ENCODE data around the gene FKBP8. TPM values are rescaled to one million over a fixed set of nuclear protein-coding genes. Genes with fewer than 3 reads are reported as not detected.

FKBP8 gene
- total and polyA plus RNA-seq, 7 experiments from 2014 or later, result 96.9 to 241 (median 164) TPM

DNA sequence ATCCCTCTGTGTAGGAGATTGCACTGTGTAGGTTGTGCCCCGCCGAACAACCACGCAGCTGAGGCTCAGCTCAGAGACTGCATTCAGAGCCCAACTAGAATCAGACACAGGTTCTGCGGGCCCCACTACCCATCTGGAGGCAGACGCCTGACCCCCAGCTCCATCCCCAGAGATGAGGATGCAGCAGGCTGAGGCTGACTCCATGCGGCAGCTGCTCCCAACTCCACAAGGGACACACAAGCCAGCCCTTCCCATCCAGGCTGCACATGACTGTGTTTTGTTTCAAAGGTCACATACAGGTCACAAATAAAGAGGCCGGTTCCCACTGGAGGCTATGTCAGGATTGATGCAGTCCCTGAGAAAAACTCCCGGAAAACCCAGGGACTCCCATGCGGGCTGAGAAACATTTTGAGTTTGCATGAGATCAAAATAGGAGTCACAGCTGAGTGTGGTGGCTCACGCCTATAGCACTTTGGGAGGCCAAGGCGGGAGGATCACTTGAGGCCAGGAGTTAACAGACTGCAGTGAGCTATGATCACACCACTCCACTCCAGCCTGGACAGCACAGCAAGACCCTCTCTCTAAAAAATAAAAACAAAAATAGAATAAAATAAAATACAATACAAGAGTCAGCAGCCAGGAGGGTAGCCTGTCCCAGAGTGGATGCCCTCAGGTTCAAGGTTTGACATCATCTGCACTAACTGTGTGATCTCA is 35.5 kb downstream of the FKBP8 start:
- Mint-ChIP-seq H3K27me3 (no peaks in the 10 kb centered on the region), H3K36me3 (no peaks in the 10 kb centered on the region), H3K9me3 (no peaks in the 10 kb centered on the region), H3K27ac (peak overlapping the region; percentile 24 to 88 (median 72)), H3K4me3 (peak overlapping the region; percentile 43 to 77 (median 68)), H3K4me1 (peaks cover 33 to 82% (median 59%) of the 10 kb centered on the region in 7 donors)
- DNase-seq (no peak), ATAC-seq (no peak)
- CTCF ChIA-PET, result no interaction called here
- Histone ChIP-seq H3K4me3 (ENCODE audit: low read length) (no peak overlapping the region), H3K4me1 (ENCODE audit: control insufficient read depth in 2 of 2, insufficient read depth in 2 of 2, low read length in 2 of 2) (peaks cover 44 to 66% of the 10 kb centered on the region in 2 donors), H3K27ac (ENCODE audit: low read depth, low read length) (no peak overlapping the region), H3K9me3 (ENCODE audit: control insufficient read depth in 2 of 3, low read length in 3 of 3) (no peaks in the 10 kb centered on the region), H3K27me3 (ENCODE audit: control insufficient read depth in 2 of 2, insufficient read depth in 2 of 2, low read length in 2 of 2) (no peaks in the 10 kb centered on the region), H3K36me3 (ENCODE audit: control insufficient read depth in 2 of 3, insufficient read depth in 3 of 3, low read length in 3 of 3) (no peaks in the 10 kb centered on the region)
- POLR2A ChIA-PET, result no interaction called here
- intact Hi-C loops (cut with micrococcal nuclease), result no loop called here

DNA sequence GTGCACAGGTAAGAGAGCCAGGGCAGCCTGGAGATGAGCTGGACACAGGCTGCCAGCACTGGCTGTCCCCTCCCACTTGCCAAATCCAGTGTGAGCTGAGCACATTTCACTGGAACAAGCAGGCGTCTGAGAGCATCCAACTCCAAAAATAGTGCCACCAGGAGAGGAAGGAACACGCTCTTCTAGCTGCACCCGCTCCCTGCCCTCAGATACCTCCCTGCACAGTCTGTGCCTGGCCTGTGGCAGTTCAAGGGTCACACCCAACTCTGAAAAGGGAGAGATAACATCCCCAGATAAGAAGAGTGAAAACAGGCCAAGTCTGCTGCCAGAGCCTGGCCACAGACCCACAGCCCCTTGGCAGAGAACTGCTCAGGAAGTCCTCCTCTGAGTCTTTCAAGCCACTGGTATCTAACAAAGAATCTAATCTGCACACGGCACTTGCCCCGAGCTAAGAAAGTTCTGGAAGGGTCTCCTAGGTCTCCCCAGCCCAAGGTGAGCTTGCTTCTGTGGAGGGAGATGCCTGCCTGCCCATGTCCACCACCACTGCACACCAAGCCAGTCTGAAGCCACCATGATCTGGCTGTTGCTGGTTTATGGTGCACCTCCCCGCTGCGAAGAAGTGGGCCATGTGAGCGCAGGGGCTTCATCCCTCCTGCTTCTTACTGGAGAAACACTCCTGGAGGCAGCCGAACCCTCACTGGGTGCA is 36.2 kb downstream of the FKBP8 start:
- Mint-ChIP-seq H3K27me3 (no peaks in the 10 kb centered on the region), H3K36me3 (no peaks in the 10 kb centered on the region), H3K9me3 (no peaks in the 10 kb centered on the region), H3K4me1 (peaks cover 40 to 82% (median 65%) of the 10 kb centered on the region in 7 donors), H3K27ac (peak overlapping the region; percentile 24 to 88 (median 72)), H3K4me3 (peak overlapping the region; percentile 43 to 77 (median 68))
- no peak overlapping the region for H3K27ac ChIP-seq (ENCODE audit: low read depth, low read length)
- DNase-seq (no peak), ATAC-seq (peak; percentile 24)
- peaks cover 45 to 73% of the 10 kb centered on the region in 2 donors for H3K4me1 ChIP-seq (ENCODE audit: control insufficient read depth in 2 of 2, insufficient read depth in 2 of 2, low read length in 2 of 2)
- intact Hi-C loops (cut with micrococcal nuclease), result no loop called here
- ChIA-PET CTCF (no interaction called here), POLR2A (interaction anchor here (0.7 to 2.0 kb wide), 3 partner anchors 11 to 81 kb away, joined by 3 to 7 read pairs (median 3); partner anchors contain the start of genes ELL and REX1BD)
- peaks cover 0 to under 1% (median 0%) of the 10 kb centered on the region in 3 experiments for H3K36me3 ChIP-seq (ENCODE audit: control insufficient read depth in 2 of 3, insufficient read depth in 3 of 3, low read length in 3 of 3)
- no peaks in the 10 kb centered on the region for H3K9me3 ChIP-seq (ENCODE audit: control insufficient read depth in 2 of 3, low read length in 3 of 3)
- H3K4me3 ChIP-seq (ENCODE audit: low read length), result peak overlapping the region; percentile 8
- H3K27me3 ChIP-seq (ENCODE audit: control insufficient read depth in 2 of 2, insufficient read depth in 2 of 2, low read length in 2 of 2), result no peaks in the 10 kb centered on the region

DNA sequence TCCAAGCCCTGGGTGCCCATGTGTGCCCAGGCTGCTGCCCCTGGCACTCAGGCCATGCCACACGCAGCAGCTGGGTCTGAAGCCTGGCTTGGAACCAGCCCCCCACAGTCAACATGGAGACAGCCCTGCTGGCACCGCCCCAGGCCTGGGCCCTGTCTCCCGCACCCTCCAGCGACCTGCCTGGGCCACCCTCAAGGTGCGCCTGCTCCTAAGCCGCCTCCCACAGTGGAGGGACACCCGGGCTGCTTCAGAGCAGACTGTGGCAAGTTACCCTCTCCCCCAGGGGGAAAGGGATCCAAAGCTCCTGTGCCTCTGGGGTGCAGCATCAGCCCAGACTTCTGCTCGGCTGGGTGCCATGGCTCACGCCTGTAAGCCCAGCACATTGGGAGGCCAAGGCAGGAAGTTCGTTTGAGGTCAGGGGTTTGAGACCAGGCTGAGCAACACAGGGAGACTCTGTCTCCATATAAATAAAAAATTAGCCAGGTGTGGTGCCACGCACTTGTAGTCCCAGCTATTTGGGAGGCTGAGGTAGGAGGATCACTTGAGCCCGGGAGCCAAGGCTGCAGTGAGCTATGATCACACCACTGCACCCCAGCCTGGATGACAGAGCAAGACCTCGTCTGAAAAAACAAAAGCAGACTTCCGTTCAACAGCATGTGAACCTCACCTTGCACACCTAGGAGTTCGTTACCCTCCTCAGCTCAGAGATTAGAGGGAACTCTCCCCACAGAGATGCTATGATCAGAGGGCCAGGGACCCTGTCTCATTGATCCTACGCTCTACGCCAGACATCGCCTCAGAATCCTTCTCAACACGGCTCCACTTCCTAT is 37.1 kb downstream of the FKBP8 start:
- no peak for ATAC-seq
- Mint-ChIP-seq H3K27me3 (no peaks in the 10 kb centered on the region), H3K9me3 (no peaks in the 10 kb centered on the region), H3K4me3 (peak overlapping the region in 9 of 10 donors; percentile 43 to 77 (median 67)), H3K36me3 (no peaks in the 10 kb centered on the region), H3K4me1 (peaks cover 49 to 88% (median 70%) of the 10 kb centered on the region in 7 donors), H3K27ac (peak overlapping the region in 8 of 9 donors; percentile 16 to 88 (median 64))
- intact Hi-C loops (cut with micrococcal nuclease), result no loop called here
- Histone ChIP-seq H3K27ac (ENCODE audit: low read depth, low read length) (no peak overlapping the region), H3K4me1 (ENCODE audit: control insufficient read depth in 2 of 2, insufficient read depth in 2 of 2, low read length in 2 of 2) (peaks cover 45 to 80% of the 10 kb centered on the region in 2 donors), H3K4me3 (ENCODE audit: low read length) (peak overlapping the region; percentile 8), H3K27me3 (ENCODE audit: control insufficient read depth in 2 of 2, insufficient read depth in 2 of 2, low read length in 2 of 2) (no peaks in the 10 kb centered on the region), H3K9me3 (ENCODE audit: control insufficient read depth in 2 of 3, low read length in 3 of 3) (no peaks in the 10 kb centered on the region), H3K36me3 (ENCODE audit: control insufficient read depth in 2 of 3, insufficient read depth in 3 of 3, low read length in 3 of 3) (peaks cover 0 to 6% (median 0%) of the 10 kb centered on the region in 3 experiments)
- ChIA-PET CTCF (interaction anchor here (0.6 kb wide), 1 partner anchor 134 kb away, joined by 3 read pairs; no protein-coding TSS in a partner anchor), POLR2A (interaction anchor here (0.7 to 2.0 kb wide), 3 partner anchors 10 to 82 kb away, joined by 3 to 7 read pairs (median 3); partner anchors contain the start of genes ELL and REX1BD)
- DNase-seq, result no peak

DNA sequence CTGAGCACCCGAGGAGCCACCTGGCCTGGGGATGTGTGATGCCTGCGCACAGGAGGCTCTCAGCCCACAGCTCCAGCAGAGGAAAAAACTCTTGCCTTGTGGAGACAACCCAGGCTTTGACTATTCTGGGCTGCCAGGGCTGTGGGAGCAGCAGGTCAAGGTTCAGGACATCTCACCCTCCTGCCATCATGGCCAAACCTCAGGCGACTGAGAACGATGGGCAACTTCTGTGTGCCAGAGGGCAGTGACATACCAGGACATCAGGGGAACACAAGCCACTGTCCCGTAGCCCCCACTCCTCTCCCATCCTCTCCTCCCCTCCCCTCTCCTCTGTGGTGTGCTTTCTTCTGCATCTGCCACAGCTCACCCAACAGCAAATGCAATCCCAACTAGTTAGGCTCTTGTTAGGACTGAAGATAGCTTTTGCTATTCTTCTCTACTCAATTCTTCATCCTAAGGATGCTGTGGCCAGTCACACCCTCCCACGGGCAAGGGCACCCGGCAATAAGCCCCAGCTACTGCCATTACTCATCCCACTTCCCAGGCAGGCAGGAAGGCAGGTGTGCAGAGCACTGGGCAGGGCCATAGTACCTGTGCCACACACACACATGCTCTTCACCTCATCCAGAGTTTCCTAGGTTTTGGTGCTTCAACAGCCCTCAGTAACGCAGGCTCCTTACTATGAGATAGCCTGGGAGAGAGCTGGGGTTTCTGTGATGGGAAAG is 38.3 kb downstream of the FKBP8 start:
- ATAC-seq (no peak), DNase-seq (no peak)
- Mint-ChIP-seq H3K36me3 (peaks cover 0 to 4% (median 0%) of the 10 kb centered on the region in 5 donors), H3K4me3 (peak overlapping the region in 2 of 10 donors; percentile 34 to 77), H3K27ac (peak overlapping the region in 6 of 9 donors; percentile 41 to 72 (median 56)), H3K27me3 (no peaks in the 10 kb centered on the region), H3K4me1 (peaks cover 62 to 95% (median 74%) of the 10 kb centered on the region in 7 donors), H3K9me3 (no peaks in the 10 kb centered on the region)
- H3K36me3 ChIP-seq (ENCODE audit: control insufficient read depth in 2 of 3, insufficient read depth in 3 of 3, low read length in 3 of 3), result peaks cover 0 to 6% (median 0%) of the 10 kb centered on the region in 3 experiments
- H3K9me3 ChIP-seq (ENCODE audit: control insufficient read depth in 2 of 3, low read length in 3 of 3), result no peaks in the 10 kb centered on the region
- no peak overlapping the region for H3K4me3 ChIP-seq (ENCODE audit: low read length)
- peaks cover 45 to 86% of the 10 kb centered on the region in 2 donors for H3K4me1 ChIP-seq (ENCODE audit: control insufficient read depth in 2 of 2, insufficient read depth in 2 of 2, low read length in 2 of 2)
- POLR2A ChIA-PET, result interaction anchor here (2.0 kb wide), 1 partner anchor 83 kb away, joined by 7 read pairs; the partner anchor contains the start of gene REX1BD
- no peaks in the 10 kb centered on the region for H3K27me3 ChIP-seq (ENCODE audit: control insufficient read depth in 2 of 2, insufficient read depth in 2 of 2, low read length in 2 of 2)
- CTCF ChIA-PET, result interaction anchor here (0.7 to 0.9 kb wide), 2 partner anchors 15 to 369 kb away, joined by 3 read pairs; no protein-coding TSS in a partner anchor
- H3K27ac ChIP-seq (ENCODE audit: low read depth, low read length), result no peak overlapping the region
- intact Hi-C loops (cut with micrococcal nuclease), result no loop called here

DNA sequence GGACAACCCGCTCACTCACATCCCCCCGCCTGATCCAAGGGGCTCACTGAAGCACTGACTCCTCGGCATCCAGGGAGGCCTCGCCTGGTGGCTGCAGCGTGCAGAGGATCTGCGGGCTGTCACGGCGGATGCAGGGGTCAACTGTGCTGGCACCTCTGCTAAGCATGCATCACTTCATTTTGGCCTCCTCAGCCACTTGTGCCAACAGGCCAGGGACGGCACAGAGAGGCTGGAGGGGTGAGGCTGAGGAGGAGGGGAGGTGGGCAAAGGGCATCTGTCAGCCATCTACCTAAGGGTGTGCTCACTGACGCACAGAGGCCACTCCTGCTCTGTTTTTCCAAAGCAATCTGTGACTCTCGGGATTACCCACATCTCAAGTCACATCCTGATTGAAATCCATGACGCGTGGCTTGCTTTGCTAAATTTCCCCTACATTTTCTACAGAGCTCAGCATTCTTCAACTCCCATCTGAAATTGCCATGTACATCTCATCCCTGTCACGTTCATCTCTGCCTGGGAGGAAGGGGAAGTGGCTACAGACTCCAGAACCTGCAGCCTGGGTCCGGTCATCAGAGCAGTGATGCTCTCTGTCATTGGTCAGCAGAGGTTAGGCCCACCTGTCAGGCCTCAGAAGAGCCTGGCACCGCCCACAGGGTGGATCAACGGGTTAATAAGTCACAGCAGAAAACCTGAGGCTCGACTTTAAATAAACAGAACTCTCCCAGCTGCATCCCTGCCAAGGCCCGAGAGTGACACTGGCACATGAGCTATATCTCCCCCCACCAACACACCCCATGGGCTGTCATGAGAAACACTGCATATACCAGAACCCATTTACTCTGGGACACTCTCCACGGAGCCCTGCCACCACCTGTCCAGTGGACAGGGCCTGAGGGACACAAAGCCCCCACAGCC is 39.1 kb downstream of the FKBP8 start:
- Mint-ChIP-seq H3K27me3 (no peaks in the 10 kb centered on the region), H3K9me3 (no peaks in the 10 kb centered on the region), H3K4me1 (peaks cover 68 to 95% (median 77%) of the 10 kb centered on the region in 7 donors), H3K36me3 (peaks cover 0 to 4% (median 0%) of the 10 kb centered on the region in 5 donors), H3K4me3 (peak overlapping the region in 1 of 10 donors; percentile 27), H3K27ac (peak overlapping the region in 4 of 9 donors; percentile 6 to 59 (median 26))
- no peaks in the 10 kb centered on the region for H3K27me3 ChIP-seq (ENCODE audit: control insufficient read depth in 2 of 2, insufficient read depth in 2 of 2, low read length in 2 of 2)
- intact Hi-C loops (cut with micrococcal nuclease), result no loop called here
- POLR2A ChIA-PET, result no interaction called here
- CTCF ChIA-PET, result interaction anchor here (0.7 to 0.9 kb wide), 2 partner anchors 16 to 370 kb away, joined by 3 read pairs; no protein-coding TSS in a partner anchor
- H3K9me3 ChIP-seq (ENCODE audit: control insufficient read depth in 2 of 3, low read length in 3 of 3), result no peaks in the 10 kb centered on the region
- no peak overlapping the region for H3K27ac ChIP-seq (ENCODE audit: low read depth, low read length)
- DNase-seq (no peak), ATAC-seq (no peak)
- peaks cover 48 to 84% of the 10 kb centered on the region in 2 donors for H3K4me1 ChIP-seq (ENCODE audit: control insufficient read depth in 2 of 2, insufficient read depth in 2 of 2, low read length in 2 of 2)
- no peak overlapping the region for H3K4me3 ChIP-seq (ENCODE audit: low read length)
- H3K36me3 ChIP-seq (ENCODE audit: control insufficient read depth in 2 of 3, insufficient read depth in 3 of 3, low read length in 3 of 3), result peaks cover 0 to 6% (median 0%) of the 10 kb centered on the region in 3 experiments

All from naive thymus-derived CD4-positive, alpha-beta T cell (primary cell).